ENCODE results near the gene NINJ1.
A peak's percentile ranks its signal among the peaks of the same experiment; 100 is the strongest.

The NINJ1 gene

GRCh38 chr9:93099551-93100275 is 34.3 kb downstream of the NINJ1 start:
- DNase-seq, result no peak

- peak; percentile 96 for DNase-seq
Measured at GRCh38 chr9:93098236-93098946, 35.7 kb downstream of the NINJ1 start.

GRCh38 chr9:93097511-93098201 is 36.4 kb downstream of the NINJ1 start:
- DNase-seq, result no peak

- DNase-seq, result no peak
Measured at GRCh38 chr9:93096811-93097382, 37.2 kb downstream of the NINJ1 start.

- no peak for DNase-seq
Measured at GRCh38 chr9:93096131-93096802, 37.8 kb downstream of the NINJ1 start, which contains the start of gene CARD19. TSS of gene CARD19 (plus strand) at chr9:93096217. CDS start at chr9:93096346, 129 bp downstream.

GRCh38 chr9:93095205-93096130 is 38.6 kb downstream of the NINJ1 start:
- DNase-seq, result peak; percentile 100

- peak; percentile 56 for DNase-seq
Measured at GRCh38 chr9:93094658-93095204, 39.3 kb downstream of the NINJ1 start.

- DNase-seq, result no peak
Measured at GRCh38 chr9:93093877-93094657, 40.0 kb downstream of the NINJ1 start.

GRCh38 chr9:93093127-93093876 is 40.7 kb downstream of the NINJ1 start:
- no peak for DNase-seq

GRCh38 chr9:93092251-93092991 is 41.6 kb downstream of the NINJ1 start:
- no peak for DNase-seq

- DNase-seq, result no peak
Measured at GRCh38 chr9:93091453-93092081, 42.5 kb downstream of the NINJ1 start.

GRCh38 chr9:93091056-93091452 is 43.0 kb downstream of the NINJ1 start:
- DNase-seq, result no peak

- no peak for DNase-seq
Measured at GRCh38 chr9:93090091-93090655, 43.9 kb downstream of the NINJ1 start.

- no peak for DNase-seq
Measured at GRCh38 chr9:93089481-93089991, 44.5 kb downstream of the NINJ1 start.

- no peak for DNase-seq
Measured at GRCh38 chr9:93089024-93089423, 45.0 kb downstream of the NINJ1 start.

- no peak for DNase-seq
Measured at GRCh38 chr9:93088656-93089015, 45.4 kb downstream of the NINJ1 start.

GRCh38 chr9:93087971-93088655 is 45.9 kb downstream of the NINJ1 start:
- no peak for DNase-seq
